ENCODE measurements around the gene MEN1. TPM values are rescaled to one million over a fixed set of nuclear protein-coding genes. Genes with fewer than 3 reads are reported as not detected.

MEN1 gene
- total RNA-seq, 2 donors from 2014 or later, result 33.8 to 36.3 TPM

- no peak overlapping the region for H3K4me3 Mint-ChIP-seq
- ATAC-seq (replicated peaks in 1 of 2) (no peak), DNase-seq (no peak)
- H3K36me3 Mint-ChIP-seq (ENCODE audit: insufficient read depth in 2 of 2), result no peaks in the 10 kb centered on the region
- H3K9me3 Mint-ChIP-seq, result no peaks in the 10 kb centered on the region
- H3K27me3 Mint-ChIP-seq (ENCODE audit: low read depth), result no peaks in the 10 kb centered on the region
- no peak overlapping the region for H3K27ac Mint-ChIP-seq
- H3K4me1 Mint-ChIP-seq (ENCODE audit: low read depth), result peaks cover 8% of the 10 kb centered on the region
Measured at GRCh38 chr11:64789331-64790204, 20.8 kb downstream of the MEN1 start.

DNA sequence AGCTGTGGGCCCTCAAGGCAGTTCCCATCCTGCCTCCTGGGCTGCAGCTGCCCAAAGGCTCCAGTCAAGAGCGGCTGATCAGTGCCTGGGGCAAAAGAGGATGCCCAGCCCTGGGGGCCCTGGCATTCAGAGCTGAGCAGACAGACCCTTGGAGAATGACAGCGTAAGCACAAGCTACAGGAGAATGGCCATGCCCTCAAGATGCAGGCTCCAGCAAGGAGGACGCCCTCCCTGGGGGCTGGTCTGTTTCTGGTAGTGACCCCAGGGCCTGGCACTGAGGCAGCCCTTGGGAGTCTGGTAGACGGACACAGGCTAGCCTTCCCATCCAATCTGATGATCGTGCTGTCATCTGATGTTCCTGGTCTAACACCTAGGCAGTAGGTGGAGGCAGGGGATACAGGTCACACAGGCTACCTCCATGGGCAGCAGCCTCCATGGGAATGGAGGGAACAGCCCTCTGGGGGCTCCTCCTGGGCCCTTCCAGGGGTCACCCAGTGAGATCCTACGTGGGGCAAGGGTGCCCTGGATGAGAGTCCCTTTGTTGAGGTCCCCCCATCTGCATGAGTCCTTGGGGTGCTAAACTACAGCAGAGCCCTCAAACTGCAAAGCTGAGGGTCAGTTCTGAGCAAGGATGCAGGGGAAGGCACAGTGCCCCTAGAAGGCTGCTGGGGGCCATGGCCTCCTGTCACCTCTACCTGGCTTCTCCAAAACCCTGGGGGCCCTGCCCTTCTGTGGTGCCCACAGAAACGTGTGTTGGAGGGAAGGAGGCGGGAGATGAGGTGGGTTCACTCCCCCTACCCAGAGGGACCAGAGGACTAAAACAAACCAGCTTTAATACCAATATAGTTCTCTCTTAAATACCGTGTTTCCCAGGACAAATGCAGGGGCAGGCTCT, 21.8 kb downstream of the MEN1 start:
- H3K27ac Mint-ChIP-seq, result no peak overlapping the region
- no peaks in the 10 kb centered on the region for H3K27me3 Mint-ChIP-seq (ENCODE audit: low read depth)
- DNase-seq (no peak), ATAC-seq (replicated peaks in 1 of 2) (peak in 1 of 2 donors; percentile 20)
- no peaks in the 10 kb centered on the region for H3K9me3 Mint-ChIP-seq
- H3K4me1 Mint-ChIP-seq (ENCODE audit: low read depth), result peaks cover under 1% of the 10 kb centered on the region
- no peak overlapping the region for H3K4me3 Mint-ChIP-seq
- H3K36me3 Mint-ChIP-seq (ENCODE audit: insufficient read depth in 2 of 2), result no peaks in the 10 kb centered on the region

DNA sequence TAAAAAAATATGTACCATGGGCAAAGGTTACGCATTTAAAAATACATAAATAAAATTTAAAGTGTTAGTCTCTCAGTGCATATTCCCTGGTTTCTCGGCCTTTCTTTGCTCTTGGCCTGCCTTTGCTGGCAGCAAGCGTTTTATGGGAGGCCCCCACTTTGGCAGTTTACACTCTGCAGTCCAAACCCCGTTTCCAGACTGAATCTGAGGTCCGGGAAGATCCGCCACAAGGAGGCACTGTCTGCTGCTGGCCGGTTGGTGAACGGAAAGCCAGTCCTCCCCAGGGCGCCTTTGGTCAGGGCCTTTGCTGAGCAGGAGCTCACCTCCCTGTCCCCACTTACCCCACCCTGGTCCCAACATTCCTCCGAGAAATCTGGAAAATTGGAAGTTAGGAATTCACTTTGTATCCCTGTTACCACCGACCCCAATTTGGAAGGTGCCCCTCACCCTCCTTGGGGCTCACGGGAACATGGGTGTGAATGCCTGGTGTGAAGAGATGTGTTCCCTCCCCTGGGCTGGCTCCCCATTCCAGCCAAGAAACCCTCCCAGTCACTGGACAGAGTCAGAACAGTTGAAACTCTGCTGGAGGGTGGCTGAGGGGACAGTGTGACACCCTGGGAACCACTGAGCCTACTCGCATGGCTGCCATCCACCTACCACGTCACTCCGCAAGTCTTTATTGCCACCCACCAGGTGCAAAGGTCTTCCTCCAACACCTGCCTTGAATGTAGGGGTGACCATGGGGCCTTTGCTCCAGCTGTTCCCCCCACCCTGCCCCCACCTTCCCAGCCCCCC, 22.6 kb downstream of the MEN1 start:
- no peaks in the 10 kb centered on the region for H3K9me3 Mint-ChIP-seq
- no peaks in the 10 kb centered on the region for H3K27me3 Mint-ChIP-seq (ENCODE audit: low read depth)
- ATAC-seq (replicated peaks in 1 of 2) (peak; percentile 53 to 62), DNase-seq (peak; percentile 60 to 63)
- H3K4me3 Mint-ChIP-seq, result no peak overlapping the region
- H3K36me3 Mint-ChIP-seq (ENCODE audit: insufficient read depth in 2 of 2), result no peaks in the 10 kb centered on the region
- H3K4me1 Mint-ChIP-seq (ENCODE audit: low read depth), result no peaks in the 10 kb centered on the region
- no peak overlapping the region for H3K27ac Mint-ChIP-seq

DNA sequence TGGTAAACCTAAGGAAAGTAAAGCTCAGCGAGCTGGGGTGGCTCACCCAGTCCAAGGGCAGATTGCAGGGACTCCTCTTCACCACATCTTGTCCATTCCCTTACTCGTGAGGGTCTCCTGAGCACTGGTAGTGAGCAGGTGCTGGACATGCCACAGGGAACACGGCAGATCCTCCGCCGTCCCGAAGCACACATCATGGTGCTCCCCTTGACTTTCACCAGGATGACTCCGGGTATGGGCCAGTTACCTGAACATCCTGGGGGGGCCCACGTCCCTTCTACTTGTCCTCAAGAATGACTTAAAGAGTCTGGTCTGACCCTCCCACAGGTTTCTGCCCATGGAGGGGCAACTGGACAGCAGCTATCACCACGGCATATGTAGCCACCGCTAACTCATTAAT, 24.0 kb downstream of the MEN1 start:
- Mint-ChIP-seq H3K36me3 (ENCODE audit: insufficient read depth in 2 of 2) (no peaks in the 10 kb centered on the region), H3K27me3 (ENCODE audit: low read depth) (no peaks in the 10 kb centered on the region), H3K4me1 (ENCODE audit: low read depth) (no peaks in the 10 kb centered on the region), H3K9me3 (no peaks in the 10 kb centered on the region), H3K27ac (no peak overlapping the region), H3K4me3 (no peak overlapping the region)
- ATAC-seq (replicated peaks in 1 of 2) (no peak), DNase-seq (no peak)

- peaks cover 13% of the 10 kb centered on the region for H3K4me1 Mint-ChIP-seq (ENCODE audit: low read depth)
- peak overlapping the region; percentile 1 for H3K27ac Mint-ChIP-seq
- ATAC-seq (replicated peaks in 1 of 2) (no peak), DNase-seq (no peak)
- no peaks in the 10 kb centered on the region for H3K9me3 Mint-ChIP-seq
- no peaks in the 10 kb centered on the region for H3K27me3 Mint-ChIP-seq (ENCODE audit: low read depth)
- no peak overlapping the region for H3K4me3 Mint-ChIP-seq
- no peaks in the 10 kb centered on the region for H3K36me3 Mint-ChIP-seq (ENCODE audit: insufficient read depth in 2 of 2)
Measured at GRCh38 chr11:64784813-64785581, 25.4 kb downstream of the MEN1 start.

DNA sequence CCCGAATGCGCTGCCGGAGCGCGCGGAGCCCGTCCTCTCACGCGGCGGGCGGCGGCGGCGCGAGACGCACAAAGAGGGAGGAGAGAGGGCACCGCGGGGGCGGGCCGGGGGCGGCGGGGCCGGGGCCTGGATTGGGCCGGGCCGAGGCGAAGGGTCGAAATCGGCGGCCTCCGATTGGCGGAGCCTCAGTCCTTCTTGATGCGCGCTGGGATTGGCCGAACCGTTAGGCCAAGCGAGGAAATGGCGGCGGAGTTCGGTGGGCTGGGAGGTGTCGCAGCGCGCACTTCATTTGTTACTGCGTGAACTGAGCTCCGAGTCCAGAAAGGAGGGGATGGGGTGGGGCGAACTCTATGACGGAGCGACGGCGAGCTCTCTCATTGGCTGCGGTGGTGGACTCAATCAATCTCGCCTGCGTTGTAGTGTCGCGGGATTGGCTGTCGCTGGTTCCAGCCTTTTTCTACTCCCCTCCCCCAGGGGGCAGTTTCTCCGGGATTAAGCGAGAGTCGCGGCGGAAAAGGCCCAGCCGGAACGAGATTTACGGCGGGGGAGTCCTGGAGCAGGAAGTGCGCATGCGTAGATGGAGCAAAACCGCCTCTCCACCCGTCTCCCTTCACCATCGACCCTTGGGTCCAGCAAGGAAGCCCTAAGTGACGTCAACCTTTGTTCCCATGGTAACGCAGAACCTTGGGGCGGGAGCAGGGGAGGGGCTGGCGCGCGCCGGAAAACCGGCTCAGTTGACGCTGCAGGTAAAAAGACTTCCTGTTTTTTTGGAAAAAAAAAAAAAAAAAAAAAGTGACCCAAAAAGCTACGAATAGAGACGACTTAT, 31.7 kb downstream of the MEN1 start, which contains the start of gene SF1:
TSS of gene SF1 (minus strand) at position 70 of the 826 bp plus-strand sequence. CDS start 150 bp downstream, outside the sequence.
- ATAC-seq (replicated peaks in 1 of 2) (peak; percentile 90), DNase-seq (peak; percentile 99)
- Mint-ChIP-seq H3K27me3 (ENCODE audit: low read depth) (no peaks in the 10 kb centered on the region), H3K36me3 (ENCODE audit: insufficient read depth in 2 of 2) (peaks cover 25 to 42% of the 10 kb centered on the region in 2 donors), H3K4me3 (peak within 1 kb of the TSS; percentile 94 to 99), H3K4me1 (ENCODE audit: low read depth) (peaks cover 63% of the 10 kb centered on the region), H3K9me3 (no peaks in the 10 kb centered on the region), H3K27ac (peak within 1 kb of the TSS; percentile 99)

GRCh38 chr11:64778223-64778472, 32.2 kb downstream of the MEN1 start:
- peaks cover 69% of the 10 kb centered on the region for H3K4me1 Mint-ChIP-seq (ENCODE audit: low read depth)
- H3K27ac Mint-ChIP-seq, result no peak overlapping the region
- peaks cover 26 to 48% of the 10 kb centered on the region in 2 donors for H3K36me3 Mint-ChIP-seq (ENCODE audit: insufficient read depth in 2 of 2)
- peak overlapping the region; percentile 91 to 94 for H3K4me3 Mint-ChIP-seq
- peak in 1 of 2 donors; percentile 1 for ATAC-seq (replicated peaks in 1 of 2)
- no peak for DNase-seq
- no peaks in the 10 kb centered on the region for H3K9me3 Mint-ChIP-seq
- H3K27me3 Mint-ChIP-seq (ENCODE audit: low read depth), result no peaks in the 10 kb centered on the region

DNA sequence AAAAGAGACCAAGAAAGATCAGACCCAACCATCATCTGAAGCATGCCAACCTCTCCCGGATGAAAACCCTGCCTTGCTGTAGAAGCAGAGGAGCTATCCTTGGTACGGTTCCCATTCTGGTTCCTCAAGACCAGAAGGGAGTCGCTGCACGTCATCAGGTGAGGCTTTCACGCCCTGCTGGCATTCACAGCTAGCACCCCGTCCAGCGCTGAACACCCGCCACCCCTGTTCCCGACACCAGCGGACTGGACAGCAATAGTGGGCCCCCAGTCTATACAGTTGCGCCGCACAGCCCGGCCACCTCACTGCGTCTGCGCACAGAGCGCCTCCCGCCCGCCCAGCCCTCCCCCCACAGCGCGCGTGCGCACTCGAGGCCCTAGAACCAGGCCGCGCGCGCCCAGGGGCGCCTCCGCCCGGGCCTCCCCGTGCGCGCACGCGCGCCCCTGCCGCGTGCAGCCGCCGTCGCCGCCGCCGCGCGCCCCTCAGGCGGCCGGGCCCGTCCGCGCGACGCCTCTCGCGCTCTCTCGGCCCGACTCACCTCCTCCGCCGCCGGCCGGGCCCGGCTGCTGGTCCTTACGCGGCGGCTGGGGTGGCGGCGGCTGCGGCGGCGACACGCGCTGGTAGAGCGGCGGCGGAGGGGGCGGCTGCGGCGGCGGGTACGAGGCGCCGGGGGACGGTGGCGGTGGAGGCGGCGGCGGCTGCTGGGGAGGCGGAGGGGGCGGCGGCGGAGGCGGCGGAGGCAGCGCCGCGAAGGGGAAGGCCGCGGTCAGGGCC, 32.7 kb downstream of the MEN1 start:
- Mint-ChIP-seq H3K27ac (peak overlapping the region; percentile 98), H3K4me1 (ENCODE audit: low read depth) (peaks cover 74% of the 10 kb centered on the region), H3K9me3 (no peaks in the 10 kb centered on the region), H3K27me3 (ENCODE audit: low read depth) (no peaks in the 10 kb centered on the region), H3K36me3 (ENCODE audit: insufficient read depth in 2 of 2) (peaks cover 26 to 49% of the 10 kb centered on the region in 2 donors), H3K4me3 (peak overlapping the region; percentile 94 to 99)
- peak; percentile 4 to 16 for ATAC-seq (replicated peaks in 1 of 2)
- DNase-seq, result peak; percentile 84 to 89

- ATAC-seq (replicated peaks in 1 of 2) (no peak), DNase-seq (no peak)
- Mint-ChIP-seq H3K9me3 (no peaks in the 10 kb centered on the region), H3K27me3 (ENCODE audit: low read depth) (no peaks in the 10 kb centered on the region), H3K27ac (peak overlapping the region; percentile 98), H3K4me1 (ENCODE audit: low read depth) (peaks cover 81% of the 10 kb centered on the region), H3K4me3 (peak overlapping the region; percentile 94 to 99), H3K36me3 (ENCODE audit: insufficient read depth in 2 of 2) (peaks cover 26 to 57% of the 10 kb centered on the region in 2 donors)
Measured at GRCh38 chr11:64776875-64777274, 33.5 kb downstream of the MEN1 start.

- DNase-seq (no peak), ATAC-seq (replicated peaks in 1 of 2) (no peak)
- H3K9me3 Mint-ChIP-seq, result no peaks in the 10 kb centered on the region
- H3K27me3 Mint-ChIP-seq (ENCODE audit: low read depth), result no peaks in the 10 kb centered on the region
- H3K27ac Mint-ChIP-seq, result peak overlapping the region; percentile 98
- peak overlapping the region; percentile 94 to 99 for H3K4me3 Mint-ChIP-seq
- H3K36me3 Mint-ChIP-seq (ENCODE audit: insufficient read depth in 2 of 2), result peaks cover 26 to 61% of the 10 kb centered on the region in 2 donors
- peaks cover 86% of the 10 kb centered on the region for H3K4me1 Mint-ChIP-seq (ENCODE audit: low read depth)
Measured at GRCh38 chr11:64776425-64776824, 33.9 kb downstream of the MEN1 start.

DNA sequence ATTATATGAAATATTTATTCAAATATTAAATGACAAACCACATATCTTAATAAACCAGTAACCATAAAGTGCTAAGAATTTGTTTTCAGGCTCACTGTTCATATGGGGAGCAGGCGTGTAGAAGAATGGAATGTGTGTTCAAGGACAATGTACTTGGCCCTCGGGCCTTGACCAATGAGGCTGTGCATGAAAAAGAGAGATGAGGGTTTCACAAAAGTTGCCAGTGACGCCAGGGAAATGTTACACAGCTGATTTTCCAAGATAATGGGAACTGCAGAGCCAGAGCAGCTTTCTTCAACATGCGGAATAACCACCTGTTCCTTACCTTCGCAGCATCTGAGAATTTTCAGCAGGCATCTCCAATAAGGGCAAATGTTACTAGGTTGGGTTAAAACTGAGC, 36.2 kb downstream of the MEN1 start:
- DNase-seq (no peak), ATAC-seq (replicated peaks in 1 of 2) (no peak)
- Mint-ChIP-seq H3K27ac (peak overlapping the region; percentile 98), H3K9me3 (no peaks in the 10 kb centered on the region), H3K4me3 (peak overlapping the region in 1 of 2 donors; percentile 99), H3K36me3 (ENCODE audit: insufficient read depth in 2 of 2) (peaks cover 35 to 77% of the 10 kb centered on the region in 2 donors), H3K27me3 (ENCODE audit: low read depth) (no peaks in the 10 kb centered on the region), H3K4me1 (ENCODE audit: low read depth) (peaks cover 84% of the 10 kb centered on the region)

All from activated T-cell treated with anti-CD3 and anti-CD28 coated beads, Interleukin-2, amount 50 U/mL, for 72 hours (primary cell).